HepG2 (cell line): ENCODE data around the gene EFNA2. TPM values are rescaled to one million over a fixed set of nuclear protein-coding genes. Genes with fewer than 3 reads are reported as not detected.

Experiments
- ASH2L ChIP-seq: fragments of 300-600, 200-600 bp; sonication (generic); IDR thresholded peaks from 2 replicates; pipeline ENCODE4 v1.7.0; 2017; ENCODE audit warnings: low read depth, mild to moderate bottlenecking, moderate library complexity, mixed read lengths, low read length; ENCODE audit not compliant: insufficient read length
- ATF6 ChIP-seq: sonication (generic); formaldehyde crosslinking; conservative IDR thresholded peaks from 2 replicates; pipeline ENCODE4 v1.4.0; 2020; ENCODE audit warnings: missing genetic modification reagents
- BCL6 ChIP-seq: IDR thresholded peaks from 2 replicates; pipeline ENCODE4 v1.6.1; 2016; ENCODE audit warnings: missing genetic modification reagents, missing compliant biosample characterization
- CCDC6 ChIP-seq: sonication (generic); formaldehyde crosslinking; IDR thresholded peaks from 2 replicates; pipeline ENCODE4 v1.8.1; 2022; ENCODE audit warnings: mild to moderate bottlenecking, missing genetic modification reagents, moderate library complexity
- CREB1 ChIP-seq, 2 experiments: fragments of 450-650 bp in 1 of 2; IDR thresholded peaks; 2 replicates each; pipeline ENCODE4 v1.6.1; 2016 to 2017; ENCODE audit warnings: control low read depth in 1 of 2, mild to moderate bottlenecking in 1 of 2, missing compliant biosample characterization in 1 of 2, missing genetic modification characterization in 1 of 2
- IRF2 ChIP-seq: IDR thresholded peaks from 2 replicates; pipeline ENCODE4 v1.6.1; 2018; ENCODE audit warnings: missing genetic modification reagents, missing compliant biosample characterization
- KAT7 ChIP-seq: IDR thresholded peaks from 2 replicates; pipeline ENCODE4 v1.6.1; 2018; ENCODE audit warnings: borderline replicate concordance, missing compliant biosample characterization
- LRRFIP1 ChIP-seq: sonication (generic); formaldehyde crosslinking; conservative IDR thresholded peaks from 2 replicates; pipeline ENCODE4 v1.4.0; 2020; ENCODE audit warnings: missing genetic modification reagents
- MXI1 ChIP-seq: IDR thresholded peaks from 3 replicates; pipeline ENCODE4 v1.6.1; 2012; ENCODE audit warnings: low read depth, low read length, inconsistent platforms, borderline replicate concordance
- NR2C2 ChIP-seq: sonication (generic); formaldehyde crosslinking; IDR thresholded peaks from 2 replicates; pipeline ENCODE4 v1.4.0; 2020; ENCODE audit warnings: missing genetic modification reagents, mild to moderate bottlenecking, moderate library complexity, borderline replicate concordance
- RERE ChIP-seq: IDR thresholded peaks from 2 replicates; pipeline ENCODE4 v1.6.1; 2016; ENCODE audit warnings: low read depth, missing genetic modification reagents, missing compliant biosample characterization
- XBP1 ChIP-seq: sonication (generic); formaldehyde crosslinking; IDR thresholded peaks from 2 replicates; pipeline ENCODE4 v1.5.0; 2020; ENCODE audit warnings: missing genetic modification reagents
- ZMYM2 ChIP-seq: sonication (generic); formaldehyde crosslinking; IDR thresholded peaks from 2 replicates; pipeline ENCODE4 v1.8.0; 2022; ENCODE audit warnings: mild to moderate bottlenecking, missing genetic modification reagents
- ZNF101 ChIP-seq: sonication (generic); formaldehyde crosslinking; IDR thresholded peaks from 2 replicates; pipeline ENCODE4 v1.4.0; 2020; ENCODE audit warnings: mild to moderate bottlenecking, low read depth, missing genetic modification reagents, borderline replicate concordance
- ZNF124 ChIP-seq: sonication (generic); formaldehyde crosslinking; IDR thresholded peaks from 2 replicates; pipeline ENCODE4 v1.4.0; 2020; ENCODE audit warnings: missing genetic modification reagents
- ZNF337 ChIP-seq: sonication (generic); formaldehyde crosslinking; IDR thresholded peaks from 2 replicates; pipeline ENCODE4 v1.5.1; 2020; ENCODE audit warnings: missing genetic modification reagents, low read depth, mild to moderate bottlenecking, borderline replicate concordance
- ZNF513 ChIP-seq: sonication (generic); formaldehyde crosslinking; conservative IDR thresholded peaks from 2 replicates; pipeline ENCODE4 v1.5.0; 2020; ENCODE audit warnings: missing genetic modification reagents
- polyA plus RNA-seq, 8 experiments: library from polyadenylated mRNA; depleted of rRNA in 3 of 8; stranded (reverse) in 7 of 8; unstranded in 1 of 8; fragments of >200 nt; fragmentation: Illumina TruSeq in 4 of 8; extraction: Trizol in 4 of 8; gene quantifications; 2 replicates each; pipeline versions ENCODE4 v1.2.1 to v1.2.3, GENCODE V29; 2011 to 2016; ENCODE audit warnings: low read depth in 4 of 8, missing spikeins in 1 of 8, mixed read lengths in 1 of 8; ENCODE audit not compliant: insufficient read depth in 1 of 8
- total RNA-seq, 5 experiments: library from RNA; depleted of rRNA; stranded (reverse); fragments of >200 nt; fragmentation: Illumina TruSeq; extraction: Trizol; gene quantifications; 2 replicates each; pipeline ENCODE4 v1.2.3, GENCODE V29; 2016; ENCODE audit warnings: low read depth in 1 of 5

Gene EFNA2
- total and polyA plus RNA-seq, 2 of the 13 experiments (the other 11 are each of a cell fraction or from before 2014, with no cell fraction given), result 6.0 to 9.9 TPM

GRCh38 chr19:1315470-1316166 lies 29.9 kb downstream of the EFNA2 start (continued):
- no peak for TF ChIP-seq MXI1
- no peak; the same call in 1 of the 2 replicates for TF ChIP-seq ZNF124
- TF ChIP-seq CREB1 (IDR thresholded peaks at IDR 0.05), result no peak
- no peak for TF ChIP-seq CREB1 (CRISPR knock-in tag; IDR thresholded peaks at IDR 0.05)
- TF ChIP-seq RERE (CRISPR knock-in tag), result no peak
- TF ChIP-seq ZNF513, result no peak
- no peak for TF ChIP-seq LRRFIP1 (CRISPR knock-in tag)
- TF ChIP-seq IRF2 (CRISPR knock-in tag), result no peak
- TF ChIP-seq NR2C2, result no peak
- TF ChIP-seq BCL6 (CRISPR knock-in tag), result peak; percentile 23; the same call in 1 of the 2 replicates
- no peak for TF ChIP-seq ZNF337 (CRISPR knock-in tag)
- TF ChIP-seq XBP1 (CRISPR knock-in tag), result no peak
- TF ChIP-seq CCDC6 (CRISPR knock-in tag), result 0 out of 2 replicates have a peak, but pooled peaks have one; percentile 33
- TF ChIP-seq KAT7 (CRISPR knock-in tag), result peak; percentile 73; the same call in 1 of the 2 replicates
- no peak for TF ChIP-seq ZMYM2
- no peak for TF ChIP-seq ASH2L
- no peak for TF ChIP-seq ZNF101 (CRISPR knock-in tag)
- TF ChIP-seq ATF6 (CRISPR knock-in tag), result 0 out of 2 replicates have a peak, but pooled peaks have one; percentile 76
